SK-N-MC (cell line): Measurements from ENCODE around the gene TNIK.

Experiments
- EZH2 ChIP-seq: fragments of 200-600 bp; sonication (generic); IDR thresholded peaks from one replicate; pipeline ENCODE4 v1.6.1; 2017; ENCODE audit warnings: antibody characterized with exemption
- POLR2AphosphoS5 ChIP-seq: IDR thresholded peaks from 2 replicates; pipeline ENCODE4 v1.6.1; 2012; ENCODE audit warnings: mild to moderate bottlenecking, low read depth, low read length, borderline replicate concordance

DNA sequence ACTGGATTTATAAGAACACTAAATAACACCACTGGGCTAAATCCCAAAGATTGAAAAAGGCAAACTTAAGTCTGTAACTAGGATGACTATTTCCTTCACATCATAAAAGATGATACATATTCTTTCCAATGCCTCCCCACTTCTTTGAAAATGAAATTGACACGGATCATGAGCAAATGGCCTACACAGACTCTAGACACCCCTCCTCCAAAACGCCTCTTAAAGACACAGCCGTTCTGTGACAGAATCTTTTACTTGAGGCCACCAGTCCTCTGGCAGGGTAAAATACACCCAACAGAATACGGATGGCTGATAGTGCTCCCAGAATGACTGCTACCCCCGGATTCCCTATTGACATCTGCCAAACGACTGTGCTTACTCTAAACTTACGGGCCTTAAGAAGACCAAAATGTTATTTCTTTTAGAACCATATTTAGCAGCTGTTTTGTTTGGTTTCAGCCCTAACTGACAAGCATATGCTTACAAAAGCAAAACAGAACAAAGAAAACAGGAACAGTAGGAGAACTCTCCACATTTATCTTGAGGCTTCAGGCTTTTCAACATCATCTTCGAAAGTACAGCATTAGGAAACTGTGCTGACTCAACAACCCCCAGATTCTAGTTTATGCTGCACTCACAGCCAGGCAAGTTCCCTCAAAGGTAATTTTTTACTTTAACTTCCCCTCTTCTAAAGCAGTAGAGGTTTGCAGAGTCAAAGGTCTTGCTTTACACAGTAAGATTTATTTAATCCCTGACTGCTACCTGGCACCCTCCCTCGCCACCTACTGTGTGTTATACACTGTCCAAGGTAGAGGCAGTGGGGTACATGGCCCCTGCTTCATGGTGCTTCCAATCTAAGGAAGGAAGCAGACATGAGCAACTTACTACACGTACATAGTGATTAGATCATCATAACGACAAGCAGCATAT is 84.3 kb downstream of the TNIK start:
- TF ChIP-seq EZH2 (no peak), POLR2AphosphoS5 (no peak)
